T-helper 1 cell treated with Interleukin-12 subunit alpha and Interleukin-12 subunit beta and Interleukin-4 antibody, amounts not matched to agents 30 μg/mL and 1 μg/mL, for 36 hours (primary cell): ENCODE results near the gene TLL2.
"Not testable (repeated sequence)": the region's sequence is repeated elsewhere in the genome, so short reads cannot be mapped to it uniquely, and the experiment has no call there.

ENCODE experiments used
- H3K27ac Mint-ChIP-seq: one replicate; pipeline ENCODE4 v1.8.0; 2021; ENCODE audit warnings: mild to moderate bottlenecking, mixed read lengths
- H3K27me3 Mint-ChIP-seq: one replicate; pipeline ENCODE4 v1.8.0; 2021; ENCODE audit warnings: low read depth, mixed read lengths
- H3K36me3 Mint-ChIP-seq: one replicate; pipeline ENCODE4 v1.8.0; 2021; ENCODE audit warnings: low read depth, mixed read lengths
- H3K4me1 Mint-ChIP-seq: one replicate; pipeline ENCODE4 v1.8.0; 2021; ENCODE audit warnings: low read depth, mixed read lengths
- H3K4me3 Mint-ChIP-seq: one replicate; pipeline ENCODE4 v1.8.0; 2021; ENCODE audit warnings: mild to moderate bottlenecking, moderate library complexity, mixed read lengths
- H3K9me3 Mint-ChIP-seq: one replicate; pipeline ENCODE4 v1.8.0; 2021; ENCODE audit warnings: mixed read lengths

The TLL2 gene

GRCh38 chr10:96513698-96514561 lies at the start of gene TLL2:
TLL2 (minus strand) TSS chr10:96513926; CDS start chr10:96513685, 241 bp downstream.
- peak within 1 kb of the TSS; percentile 66 for H3K4me3 Mint-ChIP-seq
- no peaks in the 10 kb centered on the region for H3K9me3 Mint-ChIP-seq
- peaks cover 58% of the 10 kb centered on the region for H3K27me3 Mint-ChIP-seq
- H3K36me3 Mint-ChIP-seq = peaks cover 7% of the 10 kb centered on the region
- peak within 1 kb of the TSS; percentile 7 for H3K27ac Mint-ChIP-seq
- H3K4me1 Mint-ChIP-seq = peaks cover 19% of the 10 kb centered on the region

DNA sequence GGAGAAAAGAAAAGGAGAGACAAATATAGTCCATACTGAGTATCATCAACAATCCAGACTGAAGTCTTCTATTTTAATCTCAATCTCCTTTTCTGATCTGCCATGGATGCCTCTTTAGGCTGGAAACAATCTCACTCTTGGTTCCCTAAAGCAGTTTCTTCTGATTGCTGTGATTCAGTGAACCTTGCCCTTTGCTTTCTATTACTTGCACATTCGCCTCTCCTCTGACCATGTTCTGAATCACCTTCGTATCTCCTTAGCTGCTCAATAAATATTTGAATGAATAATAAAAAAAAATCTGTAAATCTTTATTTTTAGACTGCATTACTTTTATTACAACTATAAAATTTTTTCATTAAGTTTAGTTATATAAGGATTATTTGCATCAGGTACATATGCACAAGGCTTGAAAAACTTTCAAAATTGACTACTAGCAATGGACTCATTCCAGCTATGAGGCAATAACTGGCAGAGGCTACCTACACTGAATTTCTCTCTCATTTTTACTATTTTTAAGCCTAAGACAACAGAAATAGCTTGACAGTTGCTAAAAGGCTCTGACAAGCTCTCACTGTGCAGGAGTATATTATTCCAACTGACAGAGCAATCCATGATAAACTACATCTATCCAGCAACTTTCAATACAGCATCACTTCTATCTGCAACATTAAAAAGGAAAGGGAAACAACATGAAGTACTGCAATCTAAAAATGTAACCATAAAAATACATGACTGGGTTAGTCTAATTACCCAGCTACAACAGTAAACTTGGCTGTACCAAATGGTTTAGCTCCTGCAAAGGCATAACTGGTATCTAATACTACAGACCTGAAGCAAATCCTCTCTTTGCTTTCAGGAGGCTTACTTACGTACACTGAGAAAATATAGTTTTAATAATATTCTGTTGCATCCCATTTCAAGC lies 47.5 kb upstream of the TLL2 start:
- Mint-ChIP-seq H3K4me3 (no peak overlapping the region), H3K27ac (no peak overlapping the region), H3K4me1 (peaks cover 5% of the 10 kb centered on the region), H3K27me3 (no peaks in the 10 kb centered on the region), H3K36me3 (peaks cover 28% of the 10 kb centered on the region), H3K9me3 (no peaks in the 10 kb centered on the region)

DNA sequence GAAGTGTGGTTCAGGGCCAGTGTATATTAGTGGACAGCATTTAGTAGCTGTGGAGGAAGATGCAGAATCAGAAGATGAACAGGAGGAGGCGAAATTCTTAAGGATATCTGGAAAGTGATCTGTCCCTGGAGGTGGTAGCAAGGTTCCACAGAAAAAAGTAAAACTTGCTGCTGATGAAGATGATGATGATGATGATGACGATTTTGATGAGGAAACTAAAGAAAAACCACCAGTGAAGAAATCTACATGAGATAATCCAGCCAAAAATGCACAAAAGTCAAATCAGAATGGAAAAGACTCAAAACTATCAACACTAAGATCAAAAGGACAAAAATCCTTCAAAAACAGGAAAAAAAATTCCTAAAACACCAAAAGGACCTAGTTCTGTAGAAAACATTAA lies 46.8 kb upstream of the TLL2 start:
- H3K27ac Mint-ChIP-seq = no peak overlapping the region
- H3K36me3 Mint-ChIP-seq = peaks cover 28% of the 10 kb centered on the region
- H3K9me3 Mint-ChIP-seq = no peaks in the 10 kb centered on the region
- no peaks in the 10 kb centered on the region for H3K27me3 Mint-ChIP-seq
- peaks cover 1% of the 10 kb centered on the region for H3K4me1 Mint-ChIP-seq
- no peak overlapping the region for H3K4me3 Mint-ChIP-seq

- Mint-ChIP-seq H3K36me3 (peaks cover 18% of the 10 kb centered on the region), H3K9me3 (no peaks in the 10 kb centered on the region), H3K27me3 (no peaks in the 10 kb centered on the region), H3K4me1 (no peaks in the 10 kb centered on the region), H3K4me3 (no peak overlapping the region), H3K27ac (no peak overlapping the region)
Observed at GRCh38 chr10:96556003-96556402, 42.3 kb upstream of the TLL2 start.

DNA sequence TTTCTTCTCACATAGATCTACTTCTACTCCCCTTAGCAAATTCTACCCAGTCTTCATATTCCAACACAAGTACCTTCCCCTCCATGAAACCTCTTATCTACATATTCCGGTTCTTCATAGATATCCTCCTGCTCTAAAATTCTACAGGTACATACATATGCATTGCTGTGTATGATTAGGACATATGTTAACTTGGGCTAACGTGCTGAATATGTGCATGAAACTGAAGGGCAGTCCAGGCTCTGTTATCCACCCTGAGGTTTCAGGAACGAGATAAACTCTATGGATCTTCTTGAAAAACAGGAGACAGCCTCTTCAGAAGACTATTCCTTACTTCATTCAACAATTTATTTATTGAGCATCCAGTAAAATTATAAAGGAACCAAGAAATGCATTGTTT lies 41.6 kb upstream of the TLL2 start:
- H3K27me3 Mint-ChIP-seq = no peaks in the 10 kb centered on the region

GRCh38 chr10:96548589-96548988 lies 34.9 kb upstream of the TLL2 start:
- Mint-ChIP-seq H3K27ac (no peak overlapping the region), H3K4me1 (peaks cover 1% of the 10 kb centered on the region), H3K4me3 (no peak overlapping the region), H3K27me3 (no peaks in the 10 kb centered on the region), H3K9me3 (no peaks in the 10 kb centered on the region), H3K36me3 (peaks cover 38% of the 10 kb centered on the region)

More for the DNA sequence above, 41.6 kb upstream of the TLL2 start:
- no peaks in the 10 kb centered on the region for H3K9me3 Mint-ChIP-seq
- no peak overlapping the region for H3K4me3 Mint-ChIP-seq
- no peak overlapping the region for H3K27ac Mint-ChIP-seq
- peaks cover 14% of the 10 kb centered on the region for H3K36me3 Mint-ChIP-seq
- no peaks in the 10 kb centered on the region for H3K4me1 Mint-ChIP-seq

GRCh38 chr10:96545558-96545957 lies 31.8 kb upstream of the TLL2 start:
- H3K9me3 Mint-ChIP-seq, H3K27ac Mint-ChIP-seq, H3K4me3 Mint-ChIP-seq, H3K4me1 Mint-ChIP-seq, H3K27me3 Mint-ChIP-seq: not testable (repeated sequence)
- H3K36me3 Mint-ChIP-seq = peaks cover 41% of the 10 kb centered on the region

DNA sequence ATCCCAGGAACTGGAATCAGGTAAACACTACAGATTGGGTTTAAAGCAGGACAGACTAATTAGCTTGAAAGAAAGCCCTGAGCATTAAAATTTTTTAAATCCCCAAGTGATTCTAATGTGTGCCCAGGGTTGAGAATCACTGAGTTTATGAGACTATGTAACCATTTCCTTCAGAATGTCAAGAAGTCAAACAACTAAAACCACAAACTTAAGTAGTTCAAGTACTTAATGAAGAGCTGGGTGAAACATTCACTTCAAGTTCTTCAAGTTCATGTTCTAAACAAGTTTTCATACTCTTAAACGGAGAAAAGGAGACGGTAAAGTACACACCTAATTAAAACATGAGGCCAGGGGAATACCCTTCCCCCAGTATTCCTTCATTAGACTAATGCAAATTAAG lies 28.2 kb upstream of the TLL2 start:
- H3K36me3 Mint-ChIP-seq = peaks cover 47% of the 10 kb centered on the region
- peaks cover 5% of the 10 kb centered on the region for H3K4me1 Mint-ChIP-seq
- H3K9me3 Mint-ChIP-seq = no peaks in the 10 kb centered on the region
- no peak overlapping the region for H3K4me3 Mint-ChIP-seq
- no peak overlapping the region for H3K27ac Mint-ChIP-seq
- H3K27me3 Mint-ChIP-seq = no peaks in the 10 kb centered on the region

DNA sequence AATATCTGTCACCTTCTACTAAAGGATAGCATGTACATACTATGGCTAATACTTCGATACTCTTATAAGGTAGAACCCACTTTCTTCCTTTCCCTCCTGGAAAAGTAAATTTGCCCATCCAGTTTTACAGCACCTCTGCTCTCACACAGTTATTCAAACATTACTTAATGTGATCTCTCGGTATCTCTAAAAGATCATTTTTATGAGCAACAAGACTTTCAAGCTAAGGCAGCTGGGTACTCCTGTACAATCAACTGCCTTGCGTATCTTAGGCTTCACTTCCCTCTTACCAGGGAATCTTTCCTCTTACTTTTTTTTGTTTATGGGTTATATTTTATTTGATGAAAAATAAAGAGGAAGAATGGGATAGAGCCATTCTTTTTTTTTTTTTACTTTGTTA lies 26.5 kb upstream of the TLL2 start:
- Mint-ChIP-seq H3K9me3 (no peaks in the 10 kb centered on the region), H3K27ac (no peak overlapping the region), H3K27me3 (no peaks in the 10 kb centered on the region), H3K4me1 (peaks cover 10% of the 10 kb centered on the region), H3K36me3 (peaks cover 37% of the 10 kb centered on the region), H3K4me3 (no peak overlapping the region)

GRCh38 chr10:96538683-96539082 lies 25.0 kb upstream of the TLL2 start:
- H3K36me3 Mint-ChIP-seq = peaks cover 33% of the 10 kb centered on the region
- H3K27ac Mint-ChIP-seq = no peak overlapping the region
- no peaks in the 10 kb centered on the region for H3K9me3 Mint-ChIP-seq

GRCh38 chr10:96536129-96536528 lies 22.4 kb upstream of the TLL2 start:
- H3K4me1 Mint-ChIP-seq = peaks cover 6% of the 10 kb centered on the region
- no peaks in the 10 kb centered on the region for H3K27me3 Mint-ChIP-seq
- H3K36me3 Mint-ChIP-seq = peaks cover 24% of the 10 kb centered on the region
- H3K27ac Mint-ChIP-seq = no peak overlapping the region
- H3K9me3 Mint-ChIP-seq = no peaks in the 10 kb centered on the region
- no peak overlapping the region for H3K4me3 Mint-ChIP-seq

More at GRCh38 chr10:96538683-96539082, 25.0 kb upstream of the TLL2 start:
- H3K4me3 Mint-ChIP-seq = no peak overlapping the region
- H3K4me1 Mint-ChIP-seq = peaks cover 10% of the 10 kb centered on the region
- no peaks in the 10 kb centered on the region for H3K27me3 Mint-ChIP-seq

DNA sequence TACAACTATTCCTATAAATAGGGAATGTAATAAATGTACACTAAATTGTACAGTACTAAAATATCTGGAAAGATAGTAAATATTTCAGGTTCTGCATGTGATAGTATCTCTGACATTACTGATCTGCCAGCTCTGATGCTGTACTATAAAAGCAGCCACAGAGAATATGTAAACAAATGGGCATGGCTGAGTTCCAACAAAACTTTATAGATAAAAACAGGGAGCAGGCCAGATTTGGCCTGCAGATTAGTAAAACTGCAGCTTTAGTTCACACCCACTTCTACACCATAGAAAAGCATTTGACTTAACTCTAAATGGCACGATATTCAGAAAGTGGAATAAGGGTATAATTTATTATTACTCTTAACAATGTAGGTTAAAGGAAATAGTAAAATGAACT lies 18.8 kb upstream of the TLL2 start:
- no peaks in the 10 kb centered on the region for H3K27me3 Mint-ChIP-seq
- H3K4me3 Mint-ChIP-seq = no peak overlapping the region
- peaks cover 11% of the 10 kb centered on the region for H3K36me3 Mint-ChIP-seq

DNA sequence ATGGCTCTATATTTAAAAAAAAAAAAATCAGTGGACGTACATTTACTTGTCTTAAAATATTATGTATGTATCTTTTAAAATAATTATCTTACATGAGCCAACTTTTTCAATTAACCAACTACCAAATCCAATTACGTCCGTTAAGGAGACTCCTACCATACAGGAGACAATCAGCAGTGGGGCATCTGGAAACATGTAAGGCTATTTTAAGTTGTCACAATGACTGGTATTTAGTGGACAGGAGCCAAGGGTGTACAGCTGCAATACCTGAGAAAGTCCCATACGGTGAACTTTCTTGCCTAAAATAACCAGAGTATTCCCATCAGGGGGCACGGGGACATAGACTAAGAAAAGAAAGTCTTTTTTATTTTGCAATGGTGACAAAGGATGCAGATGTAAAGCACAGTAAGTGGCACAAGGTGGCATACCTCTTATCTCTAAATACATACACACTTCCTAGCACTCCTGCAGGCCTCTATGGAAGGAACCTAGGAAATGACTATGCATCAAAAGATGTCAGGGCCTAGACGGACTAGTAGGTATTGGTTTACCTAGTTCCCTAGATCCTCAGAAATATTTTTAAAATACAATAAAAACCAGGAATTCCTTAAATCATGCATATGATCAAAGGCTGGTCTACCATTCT lies 16.0 kb upstream of the TLL2 start:
- Mint-ChIP-seq H3K27ac (no peak overlapping the region), H3K9me3 (no peaks in the 10 kb centered on the region), H3K4me3 (no peak overlapping the region), H3K36me3 (peaks cover 16% of the 10 kb centered on the region), H3K4me1 (no peaks in the 10 kb centered on the region), H3K27me3 (no peaks in the 10 kb centered on the region)

More for the DNA sequence above, 18.8 kb upstream of the TLL2 start:
- H3K27ac Mint-ChIP-seq = no peak overlapping the region
- no peaks in the 10 kb centered on the region for H3K9me3 Mint-ChIP-seq
- H3K4me1 Mint-ChIP-seq = peaks cover 6% of the 10 kb centered on the region

- no peak overlapping the region for H3K27ac Mint-ChIP-seq
- H3K9me3 Mint-ChIP-seq = no peaks in the 10 kb centered on the region
- H3K36me3 Mint-ChIP-seq = peaks cover 32% of the 10 kb centered on the region
Observed at GRCh38 chr10:96524741-96525140, 11.0 kb upstream of the TLL2 start.

More at GRCh38 chr10:96524741-96525140, 11.0 kb upstream of the TLL2 start:
- Mint-ChIP-seq H3K4me1 (peaks cover 2% of the 10 kb centered on the region), H3K4me3 (no peak overlapping the region), H3K27me3 (no peaks in the 10 kb centered on the region)
